HFFc6 (cell line): ENCODE measurements around the gene EPHB6. TPM values are rescaled to one million over a fixed set of nuclear protein-coding genes. Genes with fewer than 3 reads are reported as not detected.

ENCODE experiments used
- DNase-seq: peaks from one replicate; pipeline ENCODE4 v3.0.0-alpha.2; 2018
- H3K27ac Mint-ChIP-seq: 2 replicates; pipeline ENCODE4 v1.8.0; 2020; ENCODE audit warnings: mild to moderate bottlenecking, mixed read lengths
- H3K27me3 Mint-ChIP-seq: 2 replicates; pipeline ENCODE4 v1.8.0; 2021; ENCODE audit warnings: mild to moderate bottlenecking, moderate library complexity, mixed read lengths; ENCODE audit not compliant: insufficient read depth
- H3K36me3 Mint-ChIP-seq: 2 replicates; pipeline ENCODE4 v1.8.0; 2021; ENCODE audit warnings: low read depth, mixed read lengths
- H3K4me1 Mint-ChIP-seq: 2 replicates; pipeline ENCODE4 v1.8.0; 2020; ENCODE audit warnings: low read depth, mixed read lengths
- H3K4me3 Mint-ChIP-seq: 2 replicates; pipeline ENCODE4 v1.8.0; 2020; ENCODE audit warnings: mild to moderate bottlenecking, moderate library complexity, mixed read lengths
- H3K9me3 Mint-ChIP-seq: 2 replicates; pipeline ENCODE4 v1.8.0; 2020; ENCODE audit warnings: mild to moderate bottlenecking, mixed read lengths
- CTCF ChIP-seq: fragments of 200-600 bp; sonication (generic); IDR thresholded peaks from 2 replicates; pipeline ENCODE4 v1.5.0; 2021; ENCODE audit warnings: antibody characterized with exemption, mild to moderate bottlenecking
- total RNA-seq, 6 experiments: library from RNA; stranded (reverse); fragmentation: NEBNext Ultra II Directional; extraction: Animal tissue kit (Norgen Biotek cat#: 25700); gene quantifications; 2 replicates in 1 of 6; 3 replicates in 5 of 6; pipeline ENCODE4 v1.2.3, GENCODE V29; 2021

EPHB6 gene
- total RNA-seq, 6 experiments from 2014 or later: 0.26 to 0.69 (median 0.33) TPM

- H3K4me1 Mint-ChIP-seq: no peaks in the 10 kb centered on the region
- no peaks in the 10 kb centered on the region for H3K9me3 Mint-ChIP-seq
- no peaks in the 10 kb centered on the region for H3K36me3 Mint-ChIP-seq
- H3K27me3 Mint-ChIP-seq: peaks cover 20% of the 10 kb centered on the region
- no peak overlapping the region for H3K4me3 Mint-ChIP-seq
- DNase-seq: no peak
- no peak for TF ChIP-seq CTCF
- H3K27ac Mint-ChIP-seq: no peak overlapping the region
Measured at GRCh38 chr7:142822714-142823113, 32.2 kb upstream of the EPHB6 start.

- Mint-ChIP-seq H3K9me3 (no peaks in the 10 kb centered on the region), H3K27ac (no peak overlapping the region), H3K4me3 (no peak overlapping the region), H3K36me3 (no peaks in the 10 kb centered on the region), H3K4me1 (no peaks in the 10 kb centered on the region), H3K27me3 (peaks cover 25% of the 10 kb centered on the region)
- DNase-seq: no peak
- no peak for TF ChIP-seq CTCF
Measured at GRCh38 chr7:142827951-142828500, 26.9 kb upstream of the EPHB6 start.

GRCh38 chr7:142832417-142832816 lies 22.5 kb upstream of the EPHB6 start:
- Mint-ChIP-seq H3K27ac (no peak overlapping the region), H3K4me3 (no peak overlapping the region)

GRCh38 chr7:142833174-142834048 lies 21.5 kb upstream of the EPHB6 start:
- no peak for TF ChIP-seq CTCF
- H3K27me3 Mint-ChIP-seq: peaks cover 16% of the 10 kb centered on the region
- no peak overlapping the region for H3K27ac Mint-ChIP-seq
- H3K4me1 Mint-ChIP-seq: no peaks in the 10 kb centered on the region
- DNase-seq: no peak
- H3K36me3 Mint-ChIP-seq: no peaks in the 10 kb centered on the region
- H3K4me3 Mint-ChIP-seq: no peak overlapping the region
- no peaks in the 10 kb centered on the region for H3K9me3 Mint-ChIP-seq

More at GRCh38 chr7:142832417-142832816, 22.5 kb upstream of the EPHB6 start:
- Mint-ChIP-seq H3K27me3 (peaks cover 17% of the 10 kb centered on the region), H3K4me1 (no peaks in the 10 kb centered on the region), H3K36me3 (no peaks in the 10 kb centered on the region), H3K9me3 (no peaks in the 10 kb centered on the region)
- DNase-seq: no peak
- TF ChIP-seq CTCF: no peak

- Mint-ChIP-seq H3K9me3 (no peaks in the 10 kb centered on the region), H3K36me3 (no peaks in the 10 kb centered on the region), H3K27me3 (peaks cover 12% of the 10 kb centered on the region), H3K4me3 (no peak overlapping the region), H3K4me1 (no peaks in the 10 kb centered on the region), H3K27ac (no peak overlapping the region)
- DNase-seq: no peak
- TF ChIP-seq CTCF: no peak
Measured at GRCh38 chr7:142835487-142835886, 19.4 kb upstream of the EPHB6 start.
